Keratinocyte (primary cell): ENCODE results near the gene ANKRD55. TPM values are rescaled to one million over a fixed set of nuclear protein-coding genes. Genes with fewer than 3 reads are reported as not detected.
"Not testable (repeated sequence)": the region's sequence is repeated elsewhere in the genome, so short reads cannot be mapped to it uniquely, and the experiment has no call there.

Source experiments
- DNase-seq: peaks from one replicate; pipeline ENCODE4 v3.0.0-alpha.2; 2011; ENCODE audit warnings: low read depth, missing footprints, low spot score
- FAIRE-seq: peaks from 2 replicates; lab custom pipeline; 2011; peaks lifted over from hg19 to GRCh38; lab: Jason Lieb, UNC
- H2AFZ ChIP-seq: 2 replicates; pipeline ENCODE4 v1.6.0; 2012; ENCODE audit warnings: low read length, control low read depth, inconsistent platforms; ENCODE audit not compliant: control insufficient read depth
- H3K27ac ChIP-seq: 2 replicates; pipeline ENCODE4 v1.5.1; 2011; ENCODE audit warnings: low read length; ENCODE audit not compliant: control insufficient read depth, insufficient read depth
- H3K27me3 ChIP-seq: 3 replicates; pipeline ENCODE4 v1.6.0; 2011; ENCODE audit warnings: low read length; ENCODE audit not compliant: control insufficient read depth, insufficient read depth; ENCODE audit errors: extremely low read depth
- H3K36me3 ChIP-seq, 2 experiments: 2 replicates in 1 of 2; 3 replicates in 1 of 2; pipeline ENCODE4 v1.5.1; 2011; ENCODE audit warnings: low read length in 2 of 2, mild to moderate bottlenecking in 1 of 2; ENCODE audit not compliant: control insufficient read depth in 2 of 2, insufficient read depth in 2 of 2; ENCODE audit errors: extremely low read depth in 1 of 2
- H3K4me1 ChIP-seq: 3 replicates; pipeline ENCODE4 v1.5.1; 2011; ENCODE audit warnings: low read length; ENCODE audit not compliant: control insufficient read depth, insufficient read depth; ENCODE audit errors: extremely low read depth
- H3K4me2 ChIP-seq: 3 replicates; pipeline ENCODE4 v1.6.0; 2011; ENCODE audit warnings: low read depth, low read length; ENCODE audit not compliant: control insufficient read depth, insufficient read depth; ENCODE audit errors: extremely low read depth
- H3K4me3 ChIP-seq, 3 experiments: fragments of 200-600 bp in 1 of 3; sonication (generic) in 1 of 3; 2 replicates in 2 of 3; 3 replicates in 1 of 3; pipeline ENCODE4 v1.5.1; 2011 to 2016; ENCODE audit warnings: low read length in 3 of 3, mild to moderate bottlenecking in 3 of 3, control low read depth in 2 of 3, inconsistent platforms in 1 of 3, low read depth in 1 of 3, mixed read lengths in 1 of 3, mixed run types in 1 of 3, moderate library complexity in 1 of 3; ENCODE audit not compliant: control insufficient read depth in 2 of 3, insufficient read depth in 2 of 3; ENCODE audit errors: extremely low read depth in 1 of 3
- H3K79me2 ChIP-seq: 2 replicates; pipeline ENCODE4 v1.6.0; 2012; ENCODE audit warnings: low read length; ENCODE audit not compliant: control insufficient read depth, insufficient read depth
- H3K9ac ChIP-seq: 3 replicates; pipeline ENCODE4 v1.6.0; 2011; ENCODE audit warnings: low read length; ENCODE audit not compliant: control insufficient read depth, insufficient read depth; ENCODE audit errors: extremely low read depth
- H3K9me1 ChIP-seq: 3 replicates; pipeline ENCODE4 v1.6.0; 2011; ENCODE audit warnings: low read length; ENCODE audit not compliant: control insufficient read depth, insufficient read depth; ENCODE audit errors: extremely low read depth
- H3K9me3 ChIP-seq: 2 replicates; pipeline ENCODE4 v1.5.1; 2012; ENCODE audit warnings: low read depth, low read length; ENCODE audit not compliant: control insufficient read depth
- H4K20me1 ChIP-seq: 3 replicates; pipeline ENCODE4 v1.6.0; 2011; ENCODE audit warnings: low read length; ENCODE audit not compliant: control insufficient read depth, insufficient read depth; ENCODE audit errors: extremely low read depth
- CTCF ChIP-seq, 3 experiments: IDR thresholded peaks in 1 of 3; conservative IDR thresholded peaks in 1 of 3; optimal IDR thresholded peaks in 1 of 3; 2 replicates in 2 of 3; 3 replicates in 1 of 3; pipeline versions ENCODE3 to v1.5.1; 2011; ENCODE audit warnings: low read length in 3 of 3, mild to moderate bottlenecking in 3 of 3, moderate library complexity in 2 of 3, control low read depth in 1 of 3, inconsistent platforms in 1 of 3; ENCODE audit not compliant: insufficient read depth in 2 of 3; ENCODE audit errors: extremely low read depth in 1 of 3
- EZH2 ChIP-seq: IDR thresholded peaks from one replicate; pipeline ENCODE4 v1.6.1; 2012; ENCODE audit warnings: inconsistent platforms, mild to moderate bottlenecking, low read length, moderate library complexity
- dilution Hi-C: fragments of 300-500 bp; cut with MboI; formaldehyde crosslinking; loops from one replicate; pipeline ENCODE4 v1.7.0; 2020; ENCODE audit warnings: low sequenced_read_pairs; ENCODE audit not compliant: extremely low pct_ligation_motif_present
- polyA plus RNA-seq, 5 experiments: library from polyadenylated mRNA; depleted of rRNA in 3 of 5; stranded (reverse) in 3 of 5; stranded (forward) in 1 of 5; unstranded in 1 of 5; fragments of >200 nt; gene quantifications; 1 replicate in 1 of 5; 2 replicates in 3 of 5; 3 replicates in 1 of 5; pipeline versions ENCODE4 v1.2.1 to v1.2.3, GENCODE V29; 2011 to 2012; ENCODE audit warnings: missing spikeins in 2 of 5, low read depth in 1 of 5, low replicate concordance in 1 of 5

Gene ANKRD55
- polyA plus RNA-seq, 1 donor (not counting 4 experiments of a cell fraction or from before 2014, with no cell fraction given) = not detected

- Histone ChIP-seq H3K9ac (no peak overlapping the region), H3K36me3 (no peaks in the 10 kb centered on the region), H3K4me2 (no peak overlapping the region), H4K20me1 (no peaks in the 10 kb centered on the region), H3K27me3 (no peaks in the 10 kb centered on the region), H2AFZ (no peak overlapping the region), H3K4me3 (no peak overlapping the region), H3K9me1 (no peaks in the 10 kb centered on the region), H3K79me2 (no peaks in the 10 kb centered on the region), H3K9me3 (no peaks in the 10 kb centered on the region), H3K27ac (no peak overlapping the region), H3K4me1 (peaks cover 5% of the 10 kb centered on the region)
- FAIRE-seq (no peak), DNase-seq (no peak)
- dilution Hi-C loops = no loop called here
- no peak for TF ChIP-seq EZH2
- TF ChIP-seq CTCF (optimal IDR thresholded peaks at IDR 0.05 in 1 of 3, IDR thresholded peaks at IDR 0.05 in 1 of 3, conservative IDR thresholded peaks at IDR 0.05 in 1 of 3; ENCODE audit: extremely low read depth in 1 of 3, insufficient read depth in 2 of 3, low read length in 3 of 3) = no peak
These were observed 17.9 kb downstream of the ANKRD55 start for GRCh38 chr5:56215019-56215830.

- H3K9ac ChIP-seq, H3K79me2 ChIP-seq, H3K9me3 ChIP-seq, H3K4me3 ChIP-seq, H3K27me3 ChIP-seq, DNase-seq, H3K4me2 ChIP-seq, H2AFZ ChIP-seq, H3K27ac ChIP-seq, H3K36me3 ChIP-seq, H3K9me1 ChIP-seq, H3K4me1 ChIP-seq, dilution Hi-C loops, FAIRE-seq, H4K20me1 ChIP-seq: not testable (repeated sequence)
These were observed 19.1 kb downstream of the ANKRD55 start for GRCh38 chr5:56213886-56214535.
